Gastrocnemius medialis (tissue), 4 donors: ENCODE measurements around the gene GSG1L.

Source experiments
- CTCF ChIP-seq, 5 experiments: fragments of 450-650 bp in 3 of 5; fragments of 200-600 bp in 2 of 5; sonication (generic) in 2 of 5; IDR thresholded peaks in 4 of 5; conservative IDR thresholded peaks in 1 of 5; 1 replicate in 4 of 5; 2 replicates in 1 of 5; pipeline ENCODE4 v1.5.1; 2016 to 2019; ENCODE audit warnings: antibody characterized with exemption in 5 of 5, mild to moderate bottlenecking in 3 of 5, moderate library complexity in 3 of 5
- POLR2A ChIP-seq, 2 donors: fragments of 450-650 bp; IDR thresholded peaks; one replicate each; pipeline ENCODE4 v1.6.1; 2017; ENCODE audit warnings: antibody characterized with exemption in 2 of 2, mild to moderate bottlenecking in 2 of 2, moderate library complexity in 2 of 2

GRCh38 chr16:27951489-27952120 lies 111.9 kb downstream of the GSG1L start:
- TF ChIP-seq CTCF (IDR thresholded peaks at IDR 0.05 in 4 of 5, conservative IDR thresholded peaks at IDR 0.05 in 1 of 5) (no peak), POLR2A (IDR thresholded peaks at IDR 0.05) (no peak)
